Activated CD8-positive, alpha-beta memory T cell treated with anti-CD3 and anti-CD28 coated beads, Interleukin-2, amount 50 U/mL, for 1 hour (primary cell): ENCODE data around the gene APOB.

ENCODE experiments used
- DNase-seq: peaks from one replicate; pipeline ENCODE4 v3.0.0-alpha.2; 2020; ENCODE audit errors: extremely low read depth

The APOB gene

GRCh38 chr2:21017748-21018276 is 26.1 kb downstream of the APOB start:
- DNase-seq = no peak

DNA sequence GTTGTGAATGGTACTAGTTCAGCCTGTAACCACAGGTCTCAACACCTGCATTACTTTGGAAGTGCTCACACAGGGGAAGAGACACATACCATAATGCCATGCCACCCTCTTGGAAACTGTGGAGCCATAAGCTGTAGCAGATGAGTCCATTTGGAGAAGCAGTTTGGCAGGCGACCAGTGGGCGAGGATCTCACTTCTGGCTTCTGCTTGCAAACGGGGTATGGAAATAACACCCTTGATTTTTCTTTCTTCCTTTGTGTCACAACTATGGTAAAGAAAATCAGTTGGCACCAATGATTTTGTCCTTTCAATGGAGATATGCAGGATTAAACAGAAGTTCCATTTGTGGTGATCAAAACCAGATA is 28.6 kb downstream of the APOB start:
- no peak for DNase-seq

DNA sequence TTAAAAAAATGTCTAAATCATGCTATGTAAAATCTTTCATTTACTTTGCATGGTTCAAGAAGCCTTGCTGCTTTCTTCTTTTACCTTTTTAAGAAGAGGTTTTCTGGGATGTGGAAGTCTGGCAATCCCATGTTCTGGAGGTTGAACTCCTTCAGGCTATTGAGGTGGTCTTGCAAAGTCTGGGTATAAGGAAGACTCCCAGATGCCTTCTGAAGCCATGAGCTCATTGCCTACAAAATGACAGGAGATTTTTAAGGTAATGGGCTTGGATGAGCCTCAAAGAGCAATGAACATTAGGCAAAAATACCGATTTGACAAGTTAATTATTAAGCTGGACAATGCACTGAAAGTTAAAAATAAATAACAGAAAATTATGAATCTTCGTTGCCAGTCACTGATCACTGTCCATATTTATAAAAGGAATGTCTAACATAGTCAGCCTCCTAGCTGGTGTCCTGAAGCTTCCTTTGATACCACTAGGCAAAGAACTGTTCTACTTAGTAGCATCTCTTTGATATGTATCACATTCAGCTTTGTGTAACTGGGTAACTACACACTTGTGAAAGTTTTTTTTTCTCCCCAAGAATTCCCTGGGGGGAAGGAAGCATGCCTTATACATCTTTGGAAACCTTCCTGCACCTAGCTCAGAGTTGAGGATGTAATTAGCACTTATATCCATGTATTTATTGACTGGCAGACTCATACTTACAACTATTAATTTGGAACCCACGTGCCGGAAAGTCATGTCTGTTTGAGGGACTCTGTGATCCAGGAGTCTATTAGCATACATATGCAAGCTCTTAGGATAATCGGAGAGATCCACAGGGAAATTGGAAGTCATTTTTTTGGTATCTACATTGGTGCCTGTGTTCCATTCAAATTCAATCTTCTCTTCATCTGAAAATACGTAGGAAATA is 29.3 kb downstream of the APOB start:
- DNase-seq = no peak

DNA sequence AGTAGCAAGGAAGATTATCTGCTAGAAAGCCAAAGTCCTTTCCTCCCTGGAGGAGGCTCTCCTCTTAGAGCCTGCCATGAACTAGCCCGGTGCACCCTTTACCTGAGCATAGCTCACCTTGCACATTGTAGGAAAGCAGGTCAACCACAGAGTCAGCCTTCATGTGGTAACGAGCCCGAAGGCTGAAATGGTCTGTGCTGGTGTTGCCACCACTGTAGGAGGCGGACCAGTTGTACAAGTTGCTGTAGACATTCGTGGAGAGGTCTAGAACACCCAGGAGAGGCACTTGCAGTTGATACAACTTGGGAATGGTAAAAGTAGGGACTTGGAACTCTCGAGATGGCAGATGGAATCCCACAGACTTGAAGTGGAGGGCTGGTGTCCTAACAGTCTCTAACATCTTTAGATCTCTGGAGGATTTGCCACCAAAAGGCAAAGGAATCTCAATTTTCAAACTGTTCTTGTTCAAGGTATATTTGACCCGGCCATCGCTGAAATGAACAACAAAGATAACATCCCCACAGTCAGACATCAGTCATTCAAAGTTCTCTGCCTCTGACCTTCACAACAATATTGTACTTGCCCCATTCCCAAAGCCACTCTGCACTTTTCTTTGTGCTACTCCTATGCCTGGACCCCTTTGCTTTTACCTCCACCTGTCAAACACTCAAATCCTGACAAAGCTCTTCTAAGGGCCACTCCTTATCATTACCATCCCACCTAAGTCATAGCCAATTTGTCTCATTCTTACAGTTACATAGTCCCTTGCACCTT is 30.6 kb downstream of the APOB start:
- no peak for DNase-seq

GRCh38 chr2:21012557-21012937 is 31.3 kb downstream of the APOB start:
- DNase-seq = no peak

DNA sequence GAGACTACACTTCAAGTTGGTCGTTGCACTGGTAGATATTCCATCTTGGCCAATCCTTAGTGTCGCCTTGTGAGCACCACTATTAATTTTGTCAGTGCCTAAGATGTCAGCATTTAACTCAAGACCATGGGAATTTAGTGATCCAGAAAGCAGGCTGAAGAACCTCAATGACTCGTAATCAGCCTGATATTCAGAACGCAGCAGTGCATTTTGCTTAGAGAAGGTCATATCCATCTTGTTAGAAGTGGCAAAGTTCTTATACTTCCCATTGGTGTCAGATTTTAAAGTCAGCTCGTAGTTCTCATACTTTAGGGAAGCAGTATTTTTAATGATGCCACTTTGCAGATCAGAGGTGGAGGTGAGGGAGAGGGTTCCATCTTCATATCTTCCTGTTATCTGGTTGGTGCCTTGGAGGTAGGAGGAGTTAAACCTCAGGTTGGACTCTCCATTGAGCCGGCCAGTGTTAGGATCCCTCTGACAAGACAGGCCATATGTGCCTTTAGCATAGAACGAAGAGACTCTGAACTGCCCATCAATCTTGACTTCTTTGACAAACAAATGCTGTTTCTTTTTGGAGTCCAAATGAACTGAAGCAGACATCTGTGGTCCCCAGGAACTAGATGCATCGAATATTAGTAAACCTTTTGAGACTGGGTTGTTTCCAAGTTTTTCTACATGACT is 31.9 kb downstream of the APOB start:
- DNase-seq = no peak

DNA sequence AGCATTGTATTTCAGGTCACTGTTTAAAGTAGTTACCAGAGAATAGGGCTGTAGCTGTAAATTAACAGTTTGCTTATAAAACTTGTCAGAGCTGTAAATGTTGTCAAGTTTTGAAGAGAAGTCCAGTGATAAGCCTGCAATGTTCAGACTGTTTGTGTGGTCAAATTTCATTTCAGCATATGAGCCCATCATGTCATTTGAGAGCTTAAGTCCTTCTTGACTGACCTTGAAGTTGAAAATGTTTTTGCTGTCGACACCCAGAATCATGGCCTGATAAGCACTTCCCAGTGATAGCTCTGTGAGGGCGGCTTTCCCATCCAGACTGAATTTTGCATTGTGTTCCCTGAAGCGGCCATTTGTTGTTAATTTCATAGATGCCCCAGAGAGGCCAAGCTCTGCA is 32.4 kb downstream of the APOB start:
- DNase-seq = no peak

DNA sequence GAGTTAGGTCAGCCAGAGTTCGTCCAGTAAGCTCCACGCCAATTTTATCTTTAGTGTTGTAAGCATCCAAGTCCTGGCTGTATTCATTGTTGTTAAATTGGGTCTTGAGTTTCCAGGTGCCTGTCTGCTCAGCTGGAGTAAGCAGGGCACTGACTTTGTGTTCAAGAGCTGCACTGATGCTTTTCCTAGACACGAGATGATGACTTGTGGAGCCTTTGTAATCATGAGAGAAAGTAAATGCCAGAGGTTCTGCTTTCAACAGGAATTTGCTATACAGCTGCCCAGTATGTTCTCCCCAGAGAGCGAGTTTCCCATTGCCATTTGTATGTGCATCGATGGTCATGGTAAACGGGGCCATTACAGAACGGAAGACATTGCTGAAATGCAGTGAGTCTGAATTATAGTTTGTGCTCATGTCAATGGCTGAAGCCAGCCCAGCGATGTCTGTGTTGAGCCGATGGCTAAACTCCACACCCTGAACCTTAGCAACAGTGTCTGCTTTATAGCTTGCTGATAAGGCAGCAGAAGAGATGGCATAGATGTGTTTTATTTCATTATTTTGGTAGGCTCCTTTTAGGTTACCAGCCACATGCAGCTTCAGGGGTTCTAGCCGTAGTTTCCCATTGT is 32.9 kb downstream of the APOB start:
- no peak for DNase-seq

GRCh38 chr2:21009662-21010225 is 34.1 kb downstream of the APOB start:
- DNase-seq = no peak

DNA sequence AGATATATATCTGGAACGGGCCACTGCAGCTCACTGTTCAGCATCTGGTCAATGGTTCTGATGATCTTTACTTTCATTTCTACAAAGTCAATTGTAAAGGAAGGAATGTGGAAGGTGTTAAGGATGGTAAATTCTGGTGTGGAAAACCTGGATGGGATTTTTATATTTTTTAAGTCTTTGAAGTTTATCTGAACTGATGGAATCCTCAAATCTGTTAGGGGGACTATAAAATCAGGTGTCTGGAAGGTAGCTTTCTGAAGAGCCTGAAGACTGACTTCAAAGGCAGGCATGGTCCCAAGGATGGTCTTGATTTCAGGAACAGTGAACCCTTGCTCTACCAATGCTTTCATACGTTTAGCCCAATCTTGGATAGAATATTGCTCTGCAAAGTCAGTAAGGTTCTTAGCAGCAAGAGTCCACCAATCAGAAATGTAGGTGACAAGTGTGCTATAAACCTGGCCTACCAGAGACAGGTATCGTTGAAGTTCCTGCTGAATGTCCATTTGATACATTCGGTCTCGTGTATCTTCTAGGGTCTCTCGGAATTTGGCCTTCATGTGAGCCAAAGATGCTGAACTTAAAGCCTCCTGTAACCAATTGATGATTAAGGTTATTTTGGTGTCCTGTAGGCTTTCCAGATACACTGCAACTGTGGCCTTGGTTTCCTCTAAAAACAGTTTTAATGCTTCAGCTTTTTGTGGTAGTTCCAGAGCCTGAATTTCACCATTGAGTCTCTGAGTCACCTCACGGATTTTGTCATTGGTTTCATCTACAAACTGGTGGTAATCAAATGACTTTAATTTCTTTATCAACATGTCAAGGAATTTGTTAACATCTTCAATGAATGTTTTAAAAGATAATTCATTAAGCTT is 34.8 kb downstream of the APOB start:
- no peak for DNase-seq

DNA sequence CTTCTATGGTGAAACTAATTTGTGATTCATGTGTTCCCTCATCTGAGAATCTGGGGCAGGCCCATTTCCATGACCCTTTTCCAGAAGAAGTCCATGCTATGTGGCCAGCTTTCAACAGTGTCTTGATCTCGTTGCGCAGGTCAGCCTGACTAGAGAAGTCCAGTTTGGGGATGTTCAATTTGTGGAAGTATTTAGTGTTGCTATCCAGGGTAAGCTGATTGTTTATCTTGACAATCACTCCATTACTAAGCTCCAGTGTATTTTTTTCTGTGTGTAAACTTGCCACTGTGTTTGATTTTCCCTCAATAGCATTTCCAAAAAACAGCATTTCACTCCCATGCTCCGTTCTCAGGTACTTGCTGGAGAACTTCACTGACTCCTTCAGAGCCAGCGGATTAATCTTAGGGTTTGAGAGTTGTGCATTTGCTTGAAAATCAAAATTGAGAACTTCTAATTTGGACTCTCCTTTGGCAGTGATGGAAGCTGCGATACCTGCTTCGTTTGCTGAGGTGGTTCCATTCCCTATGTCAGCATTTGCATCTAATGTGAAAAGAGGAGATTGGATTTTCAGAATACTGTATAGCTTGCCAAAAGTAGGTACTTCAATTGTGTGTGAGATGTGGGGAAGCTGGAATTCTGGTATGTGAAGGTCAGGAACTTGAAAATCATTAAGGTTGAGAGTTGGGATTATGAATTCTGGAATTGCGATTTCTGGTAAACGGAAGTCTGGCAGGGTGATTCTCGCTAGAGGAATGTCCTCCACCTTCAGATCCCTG is 35.7 kb downstream of the APOB start:
- no peak for DNase-seq

- no peak for DNase-seq
Observed at GRCh38 chr2:21007129-21008013, 36.5 kb downstream of the APOB start.

DNA sequence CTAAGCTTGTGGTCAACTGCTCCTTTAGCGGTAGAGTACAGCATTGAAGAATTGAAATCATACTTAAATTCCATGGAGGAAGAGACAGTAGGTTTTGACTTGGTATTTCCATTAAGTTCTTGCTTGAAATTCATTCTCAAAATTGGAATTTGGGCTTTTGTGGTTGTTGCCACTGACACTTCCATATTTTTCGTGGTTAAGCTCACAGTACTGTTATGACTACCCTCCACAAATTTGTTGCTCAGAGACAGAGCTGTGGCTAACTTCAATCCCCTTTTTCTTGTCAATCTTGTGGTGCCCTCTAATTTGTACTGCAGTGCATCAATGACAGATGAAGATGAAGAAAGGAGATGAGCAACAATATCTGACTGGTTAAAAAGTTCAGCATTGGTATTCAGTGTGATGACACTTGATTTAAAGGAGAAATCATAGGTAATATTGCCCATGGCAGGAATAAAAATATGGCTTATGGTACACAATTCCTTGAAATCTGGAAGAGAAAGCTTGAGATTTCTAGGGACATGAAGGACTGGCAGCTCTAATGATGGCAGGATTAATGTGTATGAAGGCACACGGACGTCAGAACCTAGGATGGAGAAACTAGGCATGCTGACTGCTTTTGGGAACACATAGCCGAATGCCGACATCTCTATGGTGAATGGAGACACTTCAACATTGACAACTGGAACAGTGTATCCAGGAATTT is 37.3 kb downstream of the APOB start:
- no peak for DNase-seq

DNA sequence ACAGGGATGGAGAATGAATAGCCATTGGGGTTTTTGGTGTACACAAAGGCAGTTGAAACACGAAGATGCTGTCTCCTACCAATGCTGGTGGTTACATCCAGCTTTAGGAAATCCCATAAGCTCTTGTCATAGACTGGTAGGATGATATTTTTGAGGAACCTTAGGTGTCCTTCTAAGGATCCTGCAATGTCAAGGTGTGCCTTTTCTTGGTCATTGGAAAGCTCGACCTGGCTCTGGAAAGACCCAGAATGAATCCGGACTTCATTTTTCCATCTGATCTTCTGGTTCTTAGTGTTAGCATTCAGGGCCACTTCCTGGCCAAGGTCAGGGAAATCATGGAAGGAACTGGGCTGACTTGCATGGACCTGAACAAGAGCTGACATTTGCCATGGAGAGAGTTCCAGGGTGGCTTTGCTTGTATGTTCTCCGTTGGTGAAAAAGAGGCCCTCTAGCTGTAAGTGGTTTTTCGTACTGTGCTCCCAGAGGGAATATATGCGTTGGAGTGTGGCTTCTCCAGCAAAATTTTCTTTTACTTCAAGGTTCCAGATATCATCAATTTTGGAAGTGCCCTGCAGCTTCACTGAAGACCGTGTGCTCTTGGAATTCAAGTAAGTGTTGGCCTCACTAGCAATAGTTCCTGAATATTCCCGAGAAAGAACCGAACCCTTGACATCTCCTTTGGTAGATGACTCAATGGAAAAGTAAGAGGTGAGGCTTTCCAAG is 38.0 kb downstream of the APOB start:
- no peak for DNase-seq

DNA sequence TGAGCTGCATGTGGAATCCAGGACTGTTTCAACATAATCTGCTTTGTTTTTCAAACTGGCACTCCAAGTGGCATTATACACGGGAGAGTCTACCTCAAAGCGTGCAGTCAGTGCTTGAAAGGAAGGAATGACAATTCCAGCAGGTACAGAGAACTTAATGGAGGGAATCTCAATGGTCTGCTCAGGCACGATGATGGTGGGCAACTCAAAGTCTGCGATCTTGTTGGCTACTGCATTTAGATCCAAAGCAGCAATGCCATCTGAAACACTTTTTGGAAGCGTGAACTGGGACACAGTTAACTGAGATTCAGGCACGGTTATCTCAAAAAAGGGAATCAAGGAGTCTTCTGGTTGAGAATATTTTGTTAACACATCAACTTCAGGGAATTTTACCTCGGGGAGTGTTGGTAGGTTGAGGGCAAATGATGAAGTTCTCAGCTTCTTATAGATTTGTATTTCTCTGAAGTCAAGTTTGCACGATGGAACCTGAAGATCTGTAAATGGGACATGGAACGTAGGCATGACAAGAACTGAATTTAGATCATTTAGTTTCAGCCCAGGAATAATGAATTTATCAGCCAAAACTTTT is 38.7 kb downstream of the APOB start:
- no peak for DNase-seq

GRCh38 chr2:21004181-21004572 is 39.7 kb downstream of the APOB start:
- DNase-seq = no peak

DNA sequence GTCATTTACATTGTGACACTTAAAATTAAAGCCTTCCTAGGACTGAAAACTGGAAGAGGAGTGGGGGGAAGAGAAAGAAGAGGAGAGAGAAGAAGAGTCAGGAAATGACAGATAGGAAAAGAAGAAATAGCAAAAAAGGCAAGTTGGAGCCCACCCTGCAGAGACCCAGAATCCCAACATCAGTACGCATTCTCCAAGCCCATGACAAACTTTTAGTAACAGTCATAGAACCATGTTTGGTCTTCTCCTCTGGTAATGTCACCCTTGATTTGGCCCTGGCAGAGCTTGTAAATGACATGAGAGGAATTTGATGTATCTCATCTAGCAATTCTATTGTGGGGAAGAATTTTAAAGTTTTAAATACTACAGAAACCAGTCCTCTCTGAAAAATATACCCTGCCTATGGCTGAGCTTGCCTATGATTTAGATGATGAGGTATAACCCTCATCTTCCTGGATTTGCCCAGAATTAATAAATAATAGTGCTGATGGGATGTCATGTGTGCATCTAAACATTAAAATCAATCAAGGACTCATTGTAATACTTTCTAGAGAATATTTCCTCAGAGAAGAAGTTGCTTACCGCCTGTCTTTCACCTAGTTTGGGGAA is 40.2 kb downstream of the APOB start:
- no peak for DNase-seq
